ENCODE results near the gene FARSB.

Gene FARSB

DNA sequence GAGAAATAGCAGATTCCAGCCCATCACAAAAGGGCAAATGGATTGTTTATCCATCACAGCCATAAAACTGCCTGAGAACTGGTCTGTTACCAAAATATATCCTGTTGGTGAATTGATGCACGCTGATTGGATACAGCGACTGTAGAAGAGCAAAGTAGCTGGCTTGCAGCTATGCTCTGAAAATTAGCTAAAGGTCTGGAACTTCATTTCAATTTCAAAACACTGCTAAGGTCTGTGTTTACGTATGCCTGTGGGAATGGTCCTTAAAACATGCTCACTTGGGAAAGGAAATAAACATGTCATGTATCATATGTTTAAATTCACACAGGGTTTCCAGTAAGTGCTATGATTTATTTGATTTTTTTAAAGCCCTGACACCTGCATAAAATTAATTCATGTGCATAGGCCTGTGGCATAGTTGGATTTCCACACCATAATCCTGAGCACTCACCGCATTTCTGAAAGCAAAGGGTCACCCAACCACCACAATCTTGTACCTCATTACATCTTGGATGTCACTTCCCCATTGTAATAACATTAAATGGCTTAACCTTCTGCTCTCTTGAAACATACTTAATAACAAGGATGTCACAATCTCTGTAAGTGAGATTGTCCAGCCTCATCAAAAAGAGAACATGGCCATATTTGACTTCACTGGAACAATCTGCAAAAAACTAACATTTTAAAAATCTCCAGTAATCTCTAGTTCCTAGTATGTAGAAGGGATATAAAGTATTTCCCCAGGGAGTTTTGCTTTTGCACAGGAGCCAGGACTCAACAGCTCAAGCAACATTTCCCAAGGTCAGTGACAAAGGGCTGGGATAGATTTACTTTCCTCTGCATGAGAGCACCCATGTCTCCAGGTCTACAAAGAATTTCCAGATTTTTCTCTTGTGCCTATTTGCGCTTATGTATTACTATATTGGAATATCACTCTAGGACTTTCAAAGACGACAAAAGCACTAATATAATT lies 109.8 kb downstream of the FARSB start:
- no peak for DNase-seq

GRCh38 chr2:222544661-222545060 lies 111.2 kb downstream of the FARSB start:
- DNase-seq = no peak

DNA sequence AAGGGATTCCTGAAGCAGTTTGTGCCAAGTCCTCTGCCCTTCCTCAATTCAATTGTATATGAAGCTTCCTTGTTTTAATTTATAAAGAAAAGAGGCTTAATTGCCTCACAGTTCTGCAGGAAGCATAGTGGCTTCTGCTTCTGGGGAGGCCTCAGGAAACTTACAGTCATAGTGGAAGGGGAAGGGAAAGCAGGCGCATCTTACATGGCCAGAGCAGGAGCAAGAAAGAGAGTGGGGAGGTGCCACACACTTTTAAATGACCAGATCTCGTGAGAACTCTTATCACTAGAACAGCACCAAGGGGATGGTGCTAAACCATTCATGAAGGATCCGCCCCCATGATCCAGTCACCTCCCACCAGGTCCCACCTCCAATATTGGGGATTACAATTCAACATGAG lies 117.4 kb downstream of the FARSB start:
- DNase-seq = no peak

GRCh38 chr2:222535477-222535876 lies 120.4 kb downstream of the FARSB start:
- no peak for DNase-seq

GRCh38 chr2:222532315-222532714 lies 123.6 kb downstream of the FARSB start:
- DNase-seq = no peak

- no peak for DNase-seq
Observed at GRCh38 chr2:222526480-222527277, 129.2 kb downstream of the FARSB start.

GRCh38 chr2:222525811-222526210 lies 130.1 kb downstream of the FARSB start:
- no peak for DNase-seq

DNA sequence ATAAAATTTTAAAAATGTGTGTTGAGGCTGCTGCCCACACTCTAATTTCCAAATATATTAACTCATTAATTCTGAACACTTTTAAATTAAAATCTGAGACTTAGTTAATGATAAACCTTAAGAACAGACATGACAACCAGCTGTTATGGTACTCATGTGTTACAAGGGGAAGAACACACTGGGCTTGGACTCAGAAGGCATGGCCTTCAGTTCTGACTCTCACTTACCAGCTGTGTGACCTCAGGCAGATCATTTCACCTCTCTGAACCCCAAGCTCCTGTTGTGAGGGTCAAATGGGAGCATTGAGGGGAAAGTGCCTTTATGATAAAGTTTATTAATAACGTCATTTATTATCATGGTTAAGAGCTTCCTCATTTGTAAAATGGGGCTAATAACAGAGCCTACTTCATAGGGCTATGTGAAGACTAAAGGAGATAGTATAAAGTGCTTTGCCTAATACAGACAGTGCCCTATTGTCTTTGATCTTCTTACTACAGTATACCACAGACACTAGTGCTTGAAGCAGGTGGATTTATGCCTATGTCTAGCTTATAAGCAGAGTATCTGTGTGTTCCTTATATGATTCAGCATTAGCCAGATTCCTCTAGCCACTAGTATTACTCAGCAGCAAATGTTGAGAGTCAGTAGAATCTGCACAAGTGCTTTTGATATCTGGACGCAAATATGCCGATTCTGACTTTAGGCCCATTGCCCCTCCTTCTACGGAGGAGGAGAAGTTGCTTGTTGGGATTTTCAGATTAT lies 131.9 kb downstream of the FARSB start:
- DNase-seq = no peak

DNA sequence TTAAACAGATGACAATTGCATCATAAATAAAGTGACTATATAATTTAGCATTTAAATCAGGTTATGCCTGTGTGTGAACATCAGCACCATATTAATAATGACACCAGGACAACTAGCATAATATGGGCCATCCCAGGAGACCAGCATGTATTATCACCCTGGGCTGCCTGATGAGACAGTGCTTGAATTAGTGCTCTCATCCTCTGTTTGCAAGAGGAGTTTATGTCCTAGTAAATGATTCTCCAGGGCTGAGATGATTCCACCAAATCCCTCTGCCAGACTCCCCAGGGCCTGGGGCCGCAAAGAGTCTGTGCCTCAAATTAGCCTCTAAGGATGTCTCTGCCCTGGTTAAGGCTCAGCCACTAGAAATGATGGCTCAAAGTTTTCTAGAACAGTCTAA lies 133.8 kb downstream of the FARSB start:
- no peak for DNase-seq

- no peak for DNase-seq
Observed at GRCh38 chr2:222521099-222521498, 134.8 kb downstream of the FARSB start.

All from fibroblast of skin of right biceps (primary cell).